Hepatic stellate cell (primary cell): ENCODE results near the gene THEMIS2.

Experiments used
- DNase-seq: peaks from one replicate; pipeline ENCODE4 v3.0.0; 2011; ENCODE audit warnings: low spot score

Gene THEMIS2

DNA sequence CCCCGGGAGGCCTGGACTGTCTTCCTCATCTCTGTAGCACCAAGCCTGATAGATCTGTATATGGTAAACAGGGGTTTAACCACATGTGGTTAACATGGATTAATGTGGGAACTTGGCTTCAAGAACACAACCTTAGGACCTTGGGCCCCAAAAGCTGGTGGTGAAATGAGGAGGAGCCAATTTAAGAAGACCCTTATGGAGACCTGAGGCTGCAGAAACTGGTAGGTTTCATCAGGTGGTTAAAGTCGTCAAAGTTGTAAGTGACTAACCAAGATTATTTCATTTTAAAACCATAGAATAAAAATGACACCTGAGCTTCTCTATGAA, 14.0 kb downstream of the THEMIS2 start:
- no peak for DNase-seq

DNA sequence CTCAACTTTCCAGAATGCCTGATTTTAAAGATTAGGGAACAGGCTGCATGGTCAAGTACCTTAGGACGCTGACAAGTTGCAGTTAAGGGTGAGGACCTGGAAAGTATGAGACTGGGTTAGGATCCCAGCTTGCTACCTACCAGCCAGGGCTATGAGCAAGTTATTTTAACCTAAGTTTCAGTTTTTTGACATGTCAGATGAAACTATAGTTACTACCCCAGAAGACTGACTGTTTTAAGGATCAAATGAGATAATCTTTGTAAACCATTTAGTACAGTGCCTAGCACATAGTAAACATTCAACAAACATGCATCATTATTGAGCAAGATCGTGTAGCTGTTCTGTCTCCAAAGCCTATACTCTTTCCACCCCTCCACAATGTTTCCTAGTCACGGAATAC, 14.4 kb downstream of the THEMIS2 start:
- DNase-seq = no peak

DNA sequence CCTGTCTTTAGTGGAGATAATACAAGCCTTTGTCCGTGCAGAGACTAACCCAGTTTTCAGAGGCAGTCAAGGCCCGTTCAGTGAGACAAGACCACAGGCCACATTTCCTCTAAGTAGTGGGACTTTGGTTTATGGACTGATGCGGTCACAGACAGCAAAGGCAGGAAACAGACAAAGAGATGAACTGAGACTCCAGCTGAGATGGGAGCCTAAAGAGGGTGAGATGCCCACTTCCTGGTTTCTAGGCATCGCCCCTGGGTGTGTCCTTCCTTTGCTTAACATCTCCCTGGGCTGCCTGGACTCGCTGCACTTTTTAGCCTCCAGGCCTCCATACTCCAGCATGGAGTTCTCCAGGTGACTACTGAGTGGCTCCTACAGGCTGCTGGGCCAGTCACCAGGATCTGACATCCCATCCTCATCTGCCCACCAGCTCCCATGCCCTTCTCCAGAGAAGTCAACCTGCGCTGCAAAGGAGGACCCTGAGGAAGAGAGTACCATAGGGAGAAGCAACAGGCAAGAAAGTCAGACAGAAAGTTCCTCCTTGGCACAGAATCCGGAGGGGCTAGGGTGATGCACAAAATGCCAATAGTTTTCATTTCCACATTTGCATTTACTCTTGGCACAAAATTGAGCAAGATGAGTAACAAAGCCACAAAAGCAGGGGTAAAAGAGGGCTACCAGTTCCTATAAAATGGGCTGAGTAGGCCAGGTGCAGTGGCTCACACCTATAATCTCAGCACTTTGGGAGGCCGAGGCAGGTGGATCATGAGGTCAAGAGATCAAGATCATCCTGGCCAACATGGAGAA, 15.1 kb downstream of the THEMIS2 start:
- no peak for DNase-seq

DNA sequence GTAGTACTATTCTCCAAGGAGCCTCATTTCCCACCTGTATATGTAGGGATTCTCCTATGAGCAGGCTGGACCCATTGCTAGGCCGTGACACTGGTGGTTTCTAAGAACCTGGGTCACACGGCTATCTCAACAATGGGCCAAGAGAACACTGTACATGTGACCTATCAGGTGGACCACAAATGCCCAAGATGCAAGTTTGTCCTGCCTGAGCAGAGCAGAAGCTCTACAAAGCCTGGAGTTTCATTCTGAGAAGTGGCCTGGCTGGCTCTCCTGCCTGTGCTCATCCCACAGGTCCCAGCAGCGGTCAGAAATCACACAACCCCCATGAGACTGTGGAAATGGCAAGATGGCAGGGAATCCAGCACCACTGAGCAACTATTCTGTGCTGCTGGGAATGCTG, 17.2 kb downstream of the THEMIS2 start:
- DNase-seq = no peak

DNA sequence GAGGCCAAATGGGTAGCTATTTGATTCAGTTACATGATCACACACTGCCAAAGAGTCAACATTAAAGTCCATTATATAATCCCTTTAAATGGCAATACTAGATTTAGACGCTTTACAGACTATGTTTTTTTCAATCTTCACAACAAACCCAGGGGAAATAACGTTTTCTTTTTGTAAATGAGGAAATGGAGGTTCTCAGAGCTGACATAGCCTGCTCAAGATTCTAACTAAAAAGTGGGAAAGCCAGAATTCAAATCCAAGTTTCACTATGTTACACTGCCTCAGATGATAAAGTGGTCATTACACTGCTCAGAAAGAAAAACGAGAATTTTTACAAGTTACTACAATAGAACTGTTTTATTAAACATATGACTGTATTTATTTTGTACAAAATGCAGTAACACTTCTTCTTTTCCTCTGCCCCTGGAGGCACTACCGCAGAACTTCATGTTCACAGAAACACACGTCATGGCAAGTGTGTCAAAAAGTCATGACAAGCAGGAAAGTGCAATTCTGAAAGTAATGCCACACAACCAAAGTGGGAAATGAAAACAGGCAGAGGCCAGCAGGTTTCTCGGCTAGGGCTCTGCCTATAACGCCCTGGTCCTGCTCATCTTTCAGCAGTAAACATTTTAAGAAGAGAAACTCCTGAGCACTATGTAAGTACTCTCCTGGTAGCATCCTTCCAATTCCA, 19.0 kb downstream of the THEMIS2 start:
- no peak for DNase-seq

DNA sequence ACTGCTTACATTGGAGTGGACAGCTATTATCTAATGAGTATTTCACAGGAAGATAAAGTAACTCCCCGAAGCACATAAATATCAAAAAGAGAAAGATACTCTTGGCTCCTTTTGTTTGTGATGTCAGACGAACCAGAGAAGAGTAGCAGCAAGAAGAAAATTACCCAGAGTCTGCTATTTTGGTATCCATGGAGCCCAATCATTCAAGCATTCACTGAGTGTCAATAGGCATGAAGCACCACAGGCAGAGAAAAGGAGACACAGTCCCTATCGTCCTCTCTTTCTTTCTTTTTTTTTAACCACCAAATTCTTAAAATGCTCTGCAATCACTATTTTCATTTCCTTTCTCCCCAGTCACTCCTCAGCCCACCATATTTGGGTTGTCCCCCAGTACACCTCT, 22.2 kb downstream of the THEMIS2 start:
- DNase-seq = no peak

DNA sequence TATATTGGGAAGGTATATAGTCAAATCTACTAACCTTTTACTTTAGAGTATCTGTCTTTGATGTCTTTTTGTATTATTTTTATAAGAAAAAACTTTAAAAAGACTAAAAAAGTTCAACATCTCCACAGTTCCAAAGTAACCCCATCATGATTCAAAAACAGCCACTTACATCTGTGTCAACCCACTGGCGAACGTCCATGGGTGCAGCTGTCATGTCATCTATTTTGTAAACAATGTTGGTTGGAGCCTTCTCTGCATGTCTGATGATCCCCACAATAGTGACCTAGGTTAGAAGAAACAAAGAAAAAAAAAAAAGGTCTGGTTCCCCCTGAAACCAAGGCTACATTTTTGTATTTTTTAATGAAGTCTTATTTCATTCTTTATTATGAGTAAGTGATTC, 34.4 kb downstream of the THEMIS2 start:
- DNase-seq = no peak

DNA sequence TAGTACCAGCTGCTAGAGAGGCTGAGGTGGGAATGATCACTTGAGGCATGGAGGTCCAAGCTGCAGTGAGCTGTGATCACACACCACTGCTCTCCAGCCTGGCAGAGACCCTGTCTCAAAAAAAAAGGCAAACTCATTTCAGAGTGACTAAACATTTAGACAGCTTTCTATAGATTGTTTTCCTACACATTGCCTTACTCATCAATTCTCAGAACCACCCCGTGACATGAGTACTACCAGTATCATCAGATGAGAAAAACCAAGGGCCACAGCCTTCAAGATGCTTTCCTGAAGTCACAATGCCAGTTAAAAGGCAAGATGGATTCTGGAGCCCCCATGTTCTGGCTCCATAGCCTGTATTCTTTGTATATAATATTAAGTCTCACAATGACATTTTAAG, 40.1 kb downstream of the THEMIS2 start:
- DNase-seq = no peak

DNA sequence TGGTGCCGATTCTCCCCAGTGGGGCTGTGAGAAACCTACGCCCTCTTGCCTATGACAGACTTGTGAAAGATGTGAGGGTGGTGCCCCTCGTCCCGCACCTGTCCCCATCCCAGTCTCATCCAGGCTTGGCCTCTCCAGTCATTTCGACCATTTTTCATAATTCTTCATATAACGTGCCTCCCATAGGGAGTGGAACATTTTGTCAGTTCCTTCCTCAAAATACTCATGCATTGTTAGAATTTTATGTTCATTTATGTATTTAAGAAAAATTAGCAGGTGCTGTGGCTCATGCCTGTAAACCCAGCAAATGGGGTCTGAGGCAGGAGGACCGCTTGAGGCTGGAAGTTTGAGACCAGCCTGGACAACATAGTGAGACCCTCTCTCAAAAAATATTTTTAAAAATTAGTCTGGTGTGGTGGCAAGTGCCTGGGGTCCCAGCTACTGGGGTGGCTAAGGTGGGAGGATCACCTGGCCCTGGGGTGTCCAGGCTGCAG, 42.8 kb downstream of the THEMIS2 start:
- no peak for DNase-seq

DNA sequence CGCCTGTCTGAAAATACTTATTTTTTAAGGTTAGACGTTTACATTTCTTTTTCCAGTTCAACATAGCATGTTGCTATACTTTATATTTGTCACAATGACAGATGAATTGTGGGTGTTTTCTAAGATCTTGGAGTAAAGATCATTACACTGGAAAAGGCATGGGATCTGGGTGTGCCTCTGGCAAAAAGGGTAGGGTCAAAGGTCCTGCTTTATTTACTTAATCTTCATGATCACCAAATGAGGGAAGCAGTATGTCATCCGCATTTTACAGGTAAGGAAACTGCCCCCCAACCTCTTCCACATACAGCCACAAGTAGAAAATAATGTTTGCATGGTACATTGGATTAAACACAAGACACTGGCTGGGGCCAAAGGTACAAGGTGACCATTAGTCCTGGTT, 49.9 kb downstream of the THEMIS2 start:
- DNase-seq = no peak

DNA sequence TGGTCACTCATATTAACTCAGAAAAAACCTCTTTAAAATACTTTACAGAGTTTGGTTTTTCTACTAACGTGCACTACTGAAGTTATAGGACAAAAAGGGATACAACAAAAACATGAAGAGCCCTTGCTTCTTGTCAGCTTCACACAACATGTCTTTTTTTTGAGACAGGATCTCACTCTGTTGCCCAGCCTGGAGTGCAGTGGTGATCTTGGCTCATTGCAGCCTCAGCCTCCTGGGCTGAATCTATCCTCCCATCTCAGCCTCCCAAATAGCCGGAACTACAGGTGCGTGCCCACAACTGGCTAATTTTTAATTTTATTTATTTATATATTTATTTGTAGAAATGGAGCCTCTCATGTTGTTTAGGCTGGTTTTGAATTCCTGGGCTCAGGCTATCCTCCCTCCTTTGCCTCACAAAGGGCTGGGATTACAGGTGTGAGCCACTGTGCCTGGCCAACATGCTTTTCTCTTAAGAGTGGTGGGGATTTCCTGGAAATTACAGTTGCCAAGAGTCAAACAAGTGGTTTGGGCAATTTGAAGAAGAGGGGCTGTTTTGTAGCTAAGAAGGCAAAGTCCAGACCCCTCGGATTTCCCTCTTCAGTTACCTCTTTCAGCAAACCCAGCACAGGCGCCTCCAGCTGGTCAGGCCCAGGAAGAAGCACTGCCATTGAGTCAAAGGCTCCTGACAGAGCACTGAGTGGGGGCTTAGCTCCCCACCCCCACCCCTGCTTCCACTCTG, 56.0 kb downstream of the THEMIS2 start:
- DNase-seq = no peak

DNA sequence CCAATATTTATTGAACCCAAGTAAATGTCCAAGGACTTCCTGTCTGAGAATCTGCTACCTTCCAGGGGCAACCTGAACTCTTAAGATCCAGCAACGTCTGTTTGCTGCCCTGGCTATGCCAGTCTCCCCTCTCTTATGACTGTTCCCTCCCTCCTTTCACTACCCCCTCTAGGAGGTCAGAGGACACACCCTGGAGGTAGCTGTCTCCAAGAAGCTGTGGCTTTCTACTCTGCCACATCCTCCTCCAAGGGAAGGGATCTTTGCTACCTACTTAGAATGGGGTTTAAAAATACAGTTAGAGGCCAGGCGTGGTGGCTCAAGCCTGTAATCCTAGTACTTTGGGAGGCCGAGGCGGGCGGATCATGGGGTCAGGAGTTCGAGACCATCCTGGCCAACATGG, 58.8 kb downstream of the THEMIS2 start:
- no peak for DNase-seq

DNA sequence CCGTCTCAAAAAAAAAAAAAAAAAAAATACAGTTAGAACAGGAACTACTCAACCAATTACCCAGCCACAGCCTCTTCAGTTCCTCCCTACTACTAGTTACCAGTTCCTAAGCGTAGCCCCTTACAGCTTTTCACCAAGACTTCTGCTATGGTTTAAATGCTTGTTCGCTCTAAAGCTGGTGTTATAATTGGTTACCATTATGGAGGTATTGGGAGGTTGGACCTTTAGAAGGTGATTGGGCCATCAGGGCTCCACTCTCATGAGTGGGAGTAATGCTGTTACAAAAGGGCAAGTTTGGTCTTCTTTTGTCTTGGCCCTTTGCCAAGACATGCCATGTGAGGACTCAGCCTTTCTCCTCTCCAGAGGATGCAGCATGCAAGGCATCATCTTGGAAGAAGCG, 59.4 kb downstream of the THEMIS2 start:
- DNase-seq = no peak

DNA sequence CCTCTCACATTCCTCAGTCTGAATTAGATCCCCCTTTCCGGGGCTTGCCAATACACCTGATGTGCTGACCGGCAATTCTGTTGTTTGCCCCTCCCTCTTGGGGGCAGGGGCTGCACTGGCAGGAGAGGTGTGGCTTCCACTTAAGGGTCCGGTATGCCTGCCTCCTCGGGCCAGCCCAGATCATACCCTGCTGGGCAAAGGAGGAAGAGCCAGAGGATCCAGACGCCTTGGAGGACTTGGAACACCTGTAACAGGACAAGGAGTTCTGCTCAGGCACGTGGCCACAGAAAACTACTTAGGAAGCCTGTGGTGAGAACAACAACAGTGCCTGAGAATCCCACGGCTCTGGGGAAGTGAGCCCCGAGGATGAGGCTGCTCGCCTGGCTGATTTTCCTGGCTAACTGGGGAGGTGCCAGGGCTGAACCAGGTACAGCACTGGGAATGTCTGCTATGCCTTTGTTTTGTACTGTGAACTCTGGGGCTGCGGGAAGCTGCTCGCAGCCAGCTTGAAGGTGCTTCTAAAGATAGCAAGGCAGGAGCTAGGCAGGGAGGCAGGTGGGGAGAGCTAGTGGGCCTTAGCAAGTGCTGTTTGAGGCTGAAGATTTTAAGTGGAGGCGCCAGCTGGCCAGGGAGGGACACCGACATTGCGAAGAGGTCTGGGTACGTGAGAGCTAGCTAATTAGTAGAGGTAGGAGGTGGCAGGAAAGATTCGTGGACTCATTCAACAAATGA, 62.6 kb downstream of the THEMIS2 start, which contains the start of gene SMPDL3B:
Gene SMPDL3B (plus strand): TSS at position 183 of the 732 bp plus-strand sequence. CDS start 184 bp downstream, at position 367.
- no peak for DNase-seq

DNA sequence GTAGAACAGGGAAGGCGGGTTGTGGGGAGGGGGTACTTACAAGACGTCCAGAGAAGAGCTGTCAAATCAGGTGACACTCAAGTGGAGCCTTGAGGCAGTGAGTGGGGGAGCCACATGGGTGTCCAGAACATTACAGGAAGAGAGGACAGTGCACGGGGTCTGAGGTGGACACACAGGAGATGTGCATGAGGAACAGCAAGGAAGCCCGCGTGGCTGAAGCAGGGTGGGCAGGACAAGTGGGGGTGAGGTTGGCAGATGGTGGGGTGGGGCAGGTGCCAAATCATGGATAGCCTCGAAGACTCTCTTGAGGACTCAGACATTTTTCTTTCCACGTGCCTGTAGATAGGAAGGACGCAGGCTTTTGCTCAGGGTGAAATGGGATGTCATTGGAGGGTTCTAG, 63.4 kb downstream of the THEMIS2 start:
- no peak for DNase-seq
